CD4-positive, alpha-beta T cell treated with Interleukin-10 for 1 hour (primary cell): Measurements from ENCODE around the gene SERPINB1.
A peak's percentile ranks its signal among the peaks of the same experiment; 100 is the strongest.
"Not testable (repeated sequence)": the region's sequence is repeated elsewhere in the genome, so short reads cannot be mapped to it uniquely, and the experiment has no call there.

Experiments
- DNase-seq: peaks from one replicate; pipeline ENCODE4 v3.0.0-alpha.2; 2020

SERPINB1 gene

DNA sequence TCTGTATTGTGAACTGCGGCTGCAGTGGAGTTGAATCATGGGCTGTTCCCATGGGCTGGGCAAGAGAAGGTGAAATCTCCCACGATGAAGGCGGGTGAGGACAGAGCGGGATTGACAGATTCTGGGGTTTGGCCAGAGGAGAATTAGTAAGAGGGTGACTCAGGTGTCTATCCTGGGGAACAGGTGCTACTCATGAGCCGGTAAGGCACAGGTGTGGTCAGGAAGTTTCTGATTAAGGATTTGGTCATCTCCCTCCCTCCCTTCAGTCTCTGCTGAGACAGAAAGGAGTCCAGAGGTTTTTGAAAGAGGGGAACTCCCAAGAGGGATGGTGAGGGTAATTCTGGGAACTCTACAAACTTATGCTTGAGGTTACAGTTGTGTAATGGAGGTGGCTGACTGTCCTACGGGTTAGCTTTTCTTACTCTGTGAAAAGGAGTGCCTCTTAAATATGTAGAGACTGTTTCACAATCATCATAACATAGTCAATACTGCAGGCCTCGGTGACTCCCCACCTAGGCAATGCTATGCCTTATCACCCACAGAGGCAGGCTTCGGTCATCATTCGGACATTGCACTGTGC, 31.5 kb downstream of the SERPINB1 start:
- DNase-seq: no peak

DNA sequence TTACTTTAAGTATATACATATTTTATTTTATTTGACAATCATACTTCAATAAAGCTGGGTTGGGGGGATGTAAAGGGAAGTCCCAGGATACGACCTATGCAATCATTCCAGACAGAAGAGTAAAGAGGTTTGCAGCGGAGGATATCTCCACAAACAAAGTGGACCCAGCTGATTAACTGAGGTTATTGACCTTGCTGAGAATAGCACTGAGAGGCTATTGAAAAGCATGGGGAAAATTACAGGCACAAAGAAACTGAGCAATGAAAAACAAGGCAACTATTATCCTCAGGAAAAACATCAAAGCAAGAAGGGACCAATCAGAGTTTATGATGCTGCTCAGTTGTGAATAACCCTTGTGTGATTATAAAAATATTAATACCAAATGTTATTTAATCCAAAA, 32.6 kb downstream of the SERPINB1 start:
- DNase-seq: no peak

DNA sequence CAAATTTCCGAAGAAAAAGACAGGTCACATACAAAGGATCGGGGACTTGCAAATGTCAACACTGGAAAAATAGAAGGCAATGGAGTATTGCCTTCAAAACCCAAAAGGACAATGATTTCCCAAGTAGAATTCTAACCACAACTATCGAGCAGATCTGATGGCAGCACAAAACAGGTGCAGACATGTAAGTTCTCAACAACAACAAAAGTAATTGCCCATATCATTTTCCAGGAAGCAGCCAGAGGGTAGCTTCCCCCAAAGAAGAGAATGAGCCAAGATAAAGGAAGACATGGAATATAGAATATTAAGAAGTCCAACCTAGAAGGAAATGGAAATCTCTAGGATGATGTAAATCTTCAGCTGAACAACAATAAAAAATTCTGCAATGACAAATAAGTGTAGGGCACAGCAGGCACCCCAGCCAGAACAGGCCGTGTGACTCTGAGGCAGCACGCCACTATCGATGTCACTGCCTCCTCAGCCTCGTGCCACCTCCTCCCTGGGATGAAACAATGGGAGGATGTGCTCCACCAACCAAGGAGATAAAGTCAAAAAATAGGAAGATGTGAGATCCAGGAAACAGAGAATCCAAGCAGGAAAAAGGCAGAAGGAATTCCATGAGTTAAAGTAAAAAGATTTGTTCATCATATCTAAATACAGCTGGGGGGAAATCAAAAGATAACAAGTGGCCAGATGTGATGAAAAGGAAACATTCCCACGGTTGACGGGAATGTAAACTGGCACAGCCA, 34.1 kb downstream of the SERPINB1 start:
- DNase-seq: no peak

DNA sequence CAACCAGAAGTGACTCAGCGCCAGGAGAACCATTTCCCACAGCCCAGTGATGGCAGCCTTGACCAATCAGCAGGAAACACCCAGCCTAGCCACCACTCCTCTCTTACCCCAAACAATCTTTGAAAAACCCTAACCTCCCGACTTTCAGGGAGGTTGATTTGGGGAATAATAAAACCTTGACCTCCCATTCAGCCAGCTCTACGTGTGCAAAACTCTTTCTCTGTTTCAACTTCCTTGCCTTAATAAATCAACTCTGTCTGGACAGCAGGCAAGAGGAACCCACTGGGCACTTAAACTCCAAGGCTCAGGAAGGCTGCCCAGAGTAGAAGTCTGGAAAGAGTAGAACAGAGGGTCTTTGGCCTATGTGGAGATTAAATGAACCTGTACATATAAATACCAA, 35.0 kb downstream of the SERPINB1 start:
- DNase-seq: no peak

DNA sequence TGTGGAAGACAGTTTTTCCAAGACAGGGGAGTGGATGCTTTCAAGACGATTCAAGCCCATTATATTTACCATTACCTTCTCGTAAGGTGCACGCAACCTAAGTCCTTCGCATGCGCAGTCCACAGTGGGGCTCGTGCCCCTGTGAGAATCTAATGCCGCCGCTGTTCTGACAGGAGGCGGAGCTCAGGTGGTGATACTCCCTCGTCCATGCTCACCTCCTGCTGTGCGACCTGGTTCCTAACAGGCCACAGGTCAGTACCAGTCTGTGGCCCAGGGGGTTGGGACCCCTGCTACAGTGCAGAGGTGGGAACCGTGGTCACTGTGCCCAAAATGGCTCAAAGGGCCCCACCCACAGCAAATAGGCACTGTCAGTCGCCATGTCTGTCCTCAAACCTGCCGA, 36.6 kb downstream of the SERPINB1 start:
- DNase-seq: no peak

DNA sequence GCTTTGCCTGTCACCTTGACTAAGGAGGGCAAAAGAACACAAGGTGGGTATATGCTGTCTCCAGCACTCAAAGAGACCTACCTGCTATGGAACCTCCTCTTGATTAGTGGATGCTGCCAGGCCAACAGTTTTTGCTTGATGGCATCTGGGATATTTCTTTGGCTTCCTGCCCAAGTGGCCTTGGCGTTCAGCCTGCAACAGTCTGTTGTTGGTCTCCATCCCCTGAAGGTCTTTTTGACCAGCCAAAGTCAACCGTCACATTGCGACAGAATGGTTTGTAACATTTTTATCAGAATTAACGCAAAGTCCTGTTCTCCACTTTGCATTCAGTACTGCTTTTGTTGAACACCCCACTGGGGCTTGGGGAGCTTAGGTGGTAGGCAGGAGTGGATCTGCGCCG, 37.1 kb downstream of the SERPINB1 start:
- DNase-seq: no peak

DNA sequence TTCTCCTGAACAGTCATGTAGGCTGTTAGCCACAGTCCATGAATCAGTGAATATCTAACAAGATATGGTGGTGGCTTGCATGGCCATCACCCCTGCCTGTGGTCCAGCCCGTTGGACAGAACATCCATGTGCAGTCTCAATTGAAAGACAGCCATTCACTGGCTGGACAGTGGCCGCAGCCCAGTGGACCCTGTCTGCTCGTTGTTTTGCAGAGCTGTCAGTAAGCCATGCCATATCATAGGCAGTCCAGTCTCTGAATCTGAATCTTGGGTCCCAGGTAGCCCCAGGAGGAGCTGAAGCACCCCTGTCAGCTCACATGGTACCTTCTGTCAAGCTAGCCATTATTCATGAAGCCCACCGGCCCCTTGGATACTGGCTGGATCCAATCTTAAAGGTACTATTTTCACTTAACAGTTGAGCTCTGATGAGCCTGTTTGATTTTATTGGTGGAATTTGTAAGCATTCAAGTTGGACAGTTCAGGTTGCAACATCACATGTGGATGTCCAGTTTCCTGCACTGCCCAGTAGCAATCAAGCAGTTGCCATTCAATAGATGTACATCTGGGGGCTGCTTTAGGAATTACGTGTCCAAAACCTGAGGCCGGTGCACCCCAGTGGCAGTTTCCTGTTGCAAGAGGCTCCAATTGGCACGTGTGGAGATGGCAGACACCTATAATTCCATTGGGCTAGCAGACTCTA, 37.8 kb downstream of the SERPINB1 start:
- DNase-seq: no peak

DNA sequence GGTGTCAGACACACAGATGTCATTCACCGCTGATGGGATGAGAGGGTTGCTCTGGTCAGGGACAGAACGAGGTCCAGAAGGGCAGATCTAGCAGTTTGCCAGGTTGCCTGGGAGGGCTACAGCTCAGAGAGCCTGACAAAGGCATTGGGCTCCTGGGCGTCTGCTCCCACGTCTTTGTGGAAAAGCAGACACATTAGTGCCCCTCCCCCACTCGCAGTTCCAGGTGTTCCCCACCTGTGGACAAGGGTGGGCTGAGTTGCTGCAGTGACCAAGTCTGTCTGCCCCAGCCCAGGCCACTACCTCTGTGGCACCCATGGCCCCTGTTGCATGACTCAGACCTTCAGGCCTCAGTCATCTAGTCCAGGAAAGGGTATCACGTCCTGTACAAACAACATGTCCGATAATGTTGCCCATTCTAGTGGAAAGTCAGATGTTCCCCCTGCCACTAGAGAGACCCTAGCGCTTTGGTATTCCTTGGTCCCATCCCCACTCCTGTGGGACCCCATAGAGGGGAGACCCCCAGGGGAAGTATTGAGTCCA, 39.1 kb downstream of the SERPINB1 start:
- no peak for DNase-seq

DNA sequence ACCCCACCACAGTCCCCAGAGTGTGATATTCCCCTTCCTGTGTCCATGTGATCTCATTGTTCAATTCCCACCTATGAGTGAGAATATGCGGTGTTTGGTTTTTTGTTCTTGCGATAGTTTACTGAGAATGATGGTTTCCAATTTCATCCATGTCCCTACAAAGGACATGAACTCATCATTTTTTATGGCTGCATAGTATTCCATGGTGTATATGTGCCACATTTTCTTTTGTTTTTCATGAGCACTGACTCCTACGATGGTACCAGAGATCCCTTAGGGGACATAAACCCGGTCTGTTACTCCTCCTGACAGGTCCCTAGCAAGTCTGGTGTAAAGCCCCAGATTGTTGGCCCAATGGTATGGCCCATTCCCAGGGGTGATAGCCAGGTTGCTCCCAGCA, 40.0 kb downstream of the SERPINB1 start:
- DNase-seq: not testable (repeated sequence)

DNA sequence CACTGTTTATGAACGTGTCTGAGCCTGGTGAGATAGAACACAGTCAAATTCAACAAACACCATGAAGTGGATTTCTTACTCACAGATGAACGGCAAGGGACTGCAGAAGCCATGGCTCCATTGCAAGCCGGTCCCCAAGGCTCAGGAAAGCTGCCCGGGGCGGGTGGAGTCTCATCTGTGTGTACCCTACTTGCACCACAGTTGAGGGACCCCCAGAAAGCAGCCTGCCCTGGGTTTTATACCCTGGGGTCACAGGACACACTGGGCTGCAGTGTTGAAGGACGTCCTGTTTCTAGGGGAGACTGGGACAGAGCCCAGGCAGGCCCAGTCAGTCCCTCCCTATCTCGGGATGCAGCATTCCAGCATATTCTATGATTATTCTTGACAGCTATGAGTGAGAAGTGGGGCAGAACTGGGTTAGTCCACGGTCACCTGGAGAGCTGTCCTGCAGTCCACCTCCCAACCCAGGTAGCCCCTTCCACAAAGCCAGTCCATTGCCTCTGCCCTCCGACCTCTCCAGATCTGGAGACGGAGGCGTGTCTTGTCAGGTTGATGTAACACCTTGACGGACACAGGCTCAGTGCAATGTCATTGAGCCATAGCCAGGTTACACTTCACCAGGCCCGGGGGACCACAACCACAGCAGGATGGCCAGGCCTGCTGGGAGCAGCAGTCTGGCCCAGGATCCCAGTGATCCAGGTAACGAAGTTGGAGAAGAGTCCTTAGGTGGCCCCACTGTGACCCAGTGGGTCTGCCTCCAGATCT, 40.9 kb downstream of the SERPINB1 start:
- no peak for DNase-seq

DNA sequence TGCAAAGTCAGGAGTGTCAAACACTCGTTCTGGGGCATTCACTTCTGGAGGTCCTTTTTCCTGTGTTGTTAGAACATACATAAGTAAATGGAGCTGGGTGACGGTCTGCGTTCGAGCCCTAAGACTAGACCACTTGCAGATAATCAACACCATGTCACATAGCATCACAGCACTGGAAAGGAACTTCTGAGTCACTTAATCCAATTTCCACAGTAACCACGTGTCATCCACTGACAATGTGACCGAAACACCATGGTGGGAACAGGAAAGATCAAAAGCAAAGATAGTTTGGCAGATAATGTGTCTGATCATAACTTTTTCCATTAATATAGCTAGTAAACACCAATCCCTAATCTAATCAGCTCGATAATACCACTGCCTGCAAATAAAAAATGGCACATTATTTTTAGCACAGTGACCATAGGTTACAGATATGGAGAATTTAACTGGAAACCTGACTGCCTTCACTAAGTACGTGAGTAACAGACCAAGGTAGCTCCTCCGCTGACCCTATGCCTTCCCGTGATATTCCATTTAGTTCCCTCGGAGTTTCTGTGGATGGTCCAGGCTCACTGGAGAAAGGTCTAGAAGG, 41.6 kb downstream of the SERPINB1 start:
- no peak for DNase-seq

DNA sequence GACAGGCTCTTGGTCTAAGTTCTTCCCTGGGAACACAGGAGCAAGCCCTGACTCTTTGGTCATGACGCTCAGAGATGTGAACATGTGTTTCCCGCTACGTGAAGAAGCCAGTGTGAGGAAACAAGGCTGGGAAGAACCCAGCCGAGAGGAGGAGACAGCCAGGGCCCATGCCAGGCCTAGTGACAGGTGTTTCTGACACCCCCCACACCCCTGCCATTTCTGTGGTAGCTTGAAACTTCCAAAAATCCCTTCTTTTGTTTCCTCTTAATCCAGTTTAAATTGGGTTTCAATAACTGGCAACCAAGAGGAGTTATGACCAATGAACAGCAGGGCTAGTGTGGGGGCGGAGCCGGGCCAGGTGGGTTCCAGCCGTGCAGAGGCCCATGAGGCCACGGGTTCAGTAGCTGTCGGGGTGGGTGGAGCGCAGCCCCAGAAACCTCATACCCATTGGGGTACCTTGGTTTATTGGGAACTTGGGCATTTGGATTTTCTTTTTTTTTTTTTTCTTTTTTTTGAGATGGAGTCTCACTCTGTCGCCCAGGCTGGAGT, 43.0 kb downstream of the SERPINB1 start:
- DNase-seq: no peak

DNA sequence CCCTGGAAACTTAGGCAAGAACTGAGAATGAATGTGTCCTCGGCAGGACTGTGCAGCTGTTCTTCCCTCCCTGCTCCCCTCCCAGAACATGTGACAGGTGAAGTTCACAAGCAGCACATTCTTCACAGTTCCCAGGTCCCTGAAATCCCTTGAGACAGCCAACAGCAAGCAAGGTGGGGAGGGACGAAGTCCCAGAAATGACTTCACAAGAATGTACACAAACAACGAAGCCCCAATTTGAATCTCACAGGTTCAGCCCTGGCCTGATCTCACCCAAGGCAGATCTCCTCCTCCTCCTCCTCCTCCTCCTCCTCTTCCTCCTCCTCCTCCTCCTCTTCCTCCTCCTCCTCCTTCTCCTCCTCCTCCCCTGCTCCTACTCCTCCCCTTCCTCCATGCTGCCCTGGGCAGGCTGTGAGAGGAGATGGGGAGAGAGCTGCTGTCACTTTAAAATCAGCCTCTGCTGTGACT, 44.1 kb downstream of the SERPINB1 start:
- no peak for DNase-seq

DNA sequence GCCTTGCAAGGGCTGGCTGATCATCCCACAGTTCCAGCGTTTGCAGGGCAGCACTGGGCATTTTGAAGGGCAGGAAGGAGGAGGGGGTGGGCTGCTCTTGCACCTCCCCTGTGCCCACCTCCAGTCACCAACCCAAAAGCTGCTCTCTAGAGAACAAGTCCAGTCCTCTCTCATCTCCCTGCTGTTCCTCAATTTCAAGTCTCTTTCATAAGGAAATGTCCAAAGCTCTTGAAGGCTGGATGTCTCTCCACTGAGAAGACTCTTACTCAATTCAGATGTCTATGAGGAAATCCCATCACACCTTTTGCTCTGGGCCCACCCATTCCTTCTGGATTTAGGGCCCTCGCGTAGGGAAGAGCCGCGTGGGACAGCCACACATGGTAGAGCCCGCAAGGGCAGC, 44.8 kb downstream of the SERPINB1 start:
- DNase-seq: no peak

DNA sequence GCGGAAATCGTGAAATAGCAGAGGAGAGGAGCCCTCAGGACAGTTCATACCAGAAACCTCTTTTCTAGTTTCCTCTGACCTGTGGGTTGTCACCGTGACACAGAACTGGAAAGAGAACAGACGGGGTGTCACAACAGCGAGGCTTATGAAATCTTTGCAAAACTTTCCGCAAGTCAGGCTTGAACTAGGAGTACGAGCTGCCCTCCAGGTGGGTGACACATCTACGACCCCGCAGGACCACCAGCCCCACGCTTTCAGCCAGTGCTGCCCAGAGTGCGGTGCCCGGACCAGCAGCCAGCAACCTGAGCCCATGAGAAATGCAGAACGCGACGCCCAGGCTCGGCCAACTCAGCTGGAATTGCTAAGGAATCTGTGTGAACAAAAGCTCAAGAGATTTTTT, 45.7 kb downstream of the SERPINB1 start:
- DNase-seq: no peak

DNA sequence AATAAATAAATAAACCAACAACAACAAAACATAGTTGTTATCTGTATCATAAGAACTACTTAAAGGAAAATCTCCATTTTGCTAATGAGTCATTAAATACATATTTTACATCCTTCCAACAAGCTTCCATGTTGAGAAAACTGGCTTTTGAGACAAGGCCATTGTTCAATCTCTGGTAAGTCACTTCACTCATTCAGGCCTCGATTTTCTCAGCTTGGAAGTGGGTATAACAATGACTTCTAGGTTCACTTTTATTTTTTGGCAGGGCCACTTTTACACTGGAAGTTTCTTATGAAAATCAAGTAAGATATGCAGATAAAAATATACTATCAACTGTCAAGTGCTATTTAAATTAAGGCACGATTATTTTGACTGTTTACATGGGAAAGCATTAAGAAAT, 46.5 kb downstream of the SERPINB1 start:
- no peak for DNase-seq

DNA sequence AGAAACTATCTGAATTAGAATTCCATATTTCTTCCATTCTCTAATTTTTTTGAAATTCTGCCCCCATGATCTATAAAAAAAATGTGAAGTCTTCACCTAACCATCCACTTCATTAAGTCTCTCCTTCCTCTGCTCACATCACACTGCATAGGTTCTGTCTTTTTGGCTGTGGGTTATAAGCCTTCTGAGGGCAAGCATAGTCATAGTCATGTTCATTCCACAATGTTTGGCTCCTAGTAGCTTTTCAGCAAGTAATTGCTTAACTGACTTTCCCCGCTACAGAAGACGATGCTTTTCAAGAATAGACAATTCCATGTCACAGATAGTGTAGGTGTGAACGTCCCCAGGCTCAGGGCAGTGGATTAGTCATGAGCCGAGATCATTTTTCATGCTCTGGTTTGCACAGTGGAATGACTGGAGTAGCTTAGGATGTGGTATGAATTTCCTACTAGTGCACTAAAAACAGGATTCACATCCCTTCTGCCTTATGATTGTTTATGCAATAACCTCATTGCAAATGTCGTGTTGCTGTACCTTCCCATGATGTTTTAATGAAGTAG, 47.4 kb downstream of the SERPINB1 start:
- no peak for DNase-seq

DNA sequence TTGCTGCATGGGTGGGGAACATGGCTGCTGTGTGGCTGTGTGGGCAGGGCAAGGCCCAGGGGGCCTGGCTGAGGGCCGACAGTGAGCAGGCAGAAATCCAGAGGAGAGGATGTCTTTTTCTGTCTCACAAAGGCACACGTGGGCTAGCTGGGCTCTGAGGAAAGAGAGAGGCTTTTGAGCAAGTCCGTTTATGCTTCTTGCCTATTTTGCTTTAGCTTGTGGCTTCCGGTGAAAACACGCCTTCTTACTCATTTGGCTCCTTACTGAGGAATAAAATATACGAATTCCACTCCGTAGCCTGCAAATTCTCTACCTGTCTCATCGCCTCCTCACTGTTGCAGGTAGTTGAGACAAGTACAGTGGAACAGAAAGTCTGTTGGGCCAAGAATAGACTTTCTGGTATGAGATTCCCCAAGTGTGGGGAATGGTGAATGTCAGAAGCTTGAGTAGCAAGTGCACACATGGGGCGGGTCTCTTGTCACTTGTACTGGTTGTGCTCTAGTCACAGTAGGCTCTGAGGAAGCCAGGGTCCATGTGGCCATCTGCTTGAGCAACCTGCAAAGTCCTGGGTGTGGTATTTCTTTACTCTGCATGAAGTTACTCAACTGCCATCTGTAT, 48.0 kb downstream of the SERPINB1 start:
- peak; percentile 39 for DNase-seq

DNA sequence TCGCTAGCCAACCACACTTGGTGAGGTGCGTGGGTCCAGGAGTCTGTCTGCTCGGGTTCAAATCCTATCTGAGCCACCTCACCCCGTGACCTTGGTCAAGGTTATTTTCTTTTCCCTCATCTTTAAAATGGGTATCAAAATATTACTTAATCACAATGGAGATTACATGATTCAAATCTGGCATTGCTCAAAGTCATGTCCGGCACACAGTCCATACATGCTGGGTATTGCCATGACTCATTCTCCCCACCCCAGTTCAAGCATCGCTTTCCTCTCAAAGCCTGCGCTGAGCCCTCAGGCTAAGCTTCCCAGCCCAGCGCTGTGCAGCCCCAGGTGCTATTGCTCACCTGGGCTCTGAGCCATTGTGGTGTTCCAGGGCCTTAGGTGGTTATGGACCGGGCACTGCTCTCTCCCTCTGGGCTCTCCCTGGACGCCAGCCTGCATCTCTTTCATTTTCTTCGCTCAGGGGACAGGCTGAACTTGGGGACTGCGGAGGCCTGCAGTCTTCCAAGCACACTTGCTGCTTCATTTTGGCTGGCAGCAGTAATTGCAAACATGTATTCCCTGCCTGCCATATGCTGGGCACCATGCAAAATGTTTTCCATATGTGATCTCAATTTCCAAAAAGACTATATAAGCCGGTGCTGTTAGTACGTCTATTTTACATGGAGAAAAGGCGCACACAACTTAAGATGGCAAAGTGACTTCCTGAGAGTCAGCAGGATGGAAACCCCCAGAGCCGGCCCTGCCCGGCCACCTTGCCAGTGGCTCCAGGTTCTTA, 49.1 kb downstream of the SERPINB1 start:
- DNase-seq: no peak

DNA sequence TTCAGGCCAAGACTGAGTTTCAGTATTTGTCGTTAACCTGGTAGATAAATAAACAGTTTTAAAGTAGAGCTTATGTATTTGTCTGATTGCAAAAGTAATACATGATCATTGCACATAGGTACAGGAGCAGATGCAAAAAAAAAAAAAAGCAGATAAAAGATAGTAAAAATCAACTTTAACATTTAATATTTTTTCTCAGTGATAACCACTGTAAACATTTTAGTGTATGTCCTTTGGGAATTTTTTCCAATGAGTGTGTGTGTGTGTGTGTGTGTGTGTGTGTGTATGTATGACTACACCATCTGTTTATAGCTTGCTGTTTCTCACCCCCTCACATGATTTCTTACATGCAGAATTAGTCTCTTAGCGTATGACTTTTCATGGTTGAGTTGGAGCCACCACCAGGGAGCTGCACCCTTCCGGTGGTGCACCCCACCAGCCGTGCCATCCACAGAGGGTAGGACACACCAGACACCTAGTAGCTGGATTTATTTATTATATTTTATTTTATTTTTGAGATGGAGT, 50.2 kb downstream of the SERPINB1 start:
- no peak for DNase-seq
